ENCODE measurements around the gene MTCH1. TPM values are rescaled to one million over a fixed set of nuclear protein-coding genes. Genes with fewer than 3 reads are reported as not detected.

MTCH1 gene
- total and polyA plus RNA-seq, 2 donors from 2014 or later: 194 to 202 TPM

Other genes starting within 250 kb of the MTCH1 start
- 7.1 TPM for gene CPNE5, start 146.8 kb downstream of the MTCH1 start, total RNA-seq
- gene CPNE5, start 146.8 kb downstream of the MTCH1 start, polyA plus RNA-seq (ENCODE audit: insufficient read depth, low read depth, low replicate concordance): 3.7 TPM
- 21.3 TPM for gene PPIL1, start 111.4 kb downstream of the MTCH1 start, total RNA-seq
- gene PPIL1, start 111.4 kb downstream of the MTCH1 start, polyA plus RNA-seq (ENCODE audit: insufficient read depth, low read depth, low replicate concordance): 40.1 TPM
- gene C6orf89, start 100.2 kb downstream of the MTCH1 start, total RNA-seq: 72.4 TPM
- 25.7 TPM for gene C6orf89, start 100.2 kb downstream of the MTCH1 start, polyA plus RNA-seq (ENCODE audit: insufficient read depth, low read depth, low replicate concordance)
- gene PI16, start 31.5 kb downstream of the MTCH1 start, total RNA-seq: 1.7 TPM
- 3.5 TPM for gene PI16, start 31.5 kb downstream of the MTCH1 start, polyA plus RNA-seq (ENCODE audit: insufficient read depth, low read depth, low replicate concordance)
- 49.5 TPM for gene FGD2, start 19.5 kb upstream of the MTCH1 start, total RNA-seq
- gene FGD2, start 19.5 kb upstream of the MTCH1 start, polyA plus RNA-seq (ENCODE audit: insufficient read depth, low read depth, low replicate concordance): 0.97 TPM
- 30.4 TPM for gene PIM1, start 184.0 kb upstream of the MTCH1 start, total RNA-seq
- 19.1 TPM for gene PIM1, start 184.0 kb upstream of the MTCH1 start, polyA plus RNA-seq (ENCODE audit: insufficient read depth, low read depth, low replicate concordance)